HG03571 (cell line): ENCODE measurements around the gene TLNRD1.

Source experiments
- ATAC-seq: cut with Tn5 transposase; IDR thresholded peaks from one replicate; pipeline ENCODE4 v1.9.1; 2021; ENCODE audit not compliant: unreplicated experiment

TLNRD1 gene

DNA sequence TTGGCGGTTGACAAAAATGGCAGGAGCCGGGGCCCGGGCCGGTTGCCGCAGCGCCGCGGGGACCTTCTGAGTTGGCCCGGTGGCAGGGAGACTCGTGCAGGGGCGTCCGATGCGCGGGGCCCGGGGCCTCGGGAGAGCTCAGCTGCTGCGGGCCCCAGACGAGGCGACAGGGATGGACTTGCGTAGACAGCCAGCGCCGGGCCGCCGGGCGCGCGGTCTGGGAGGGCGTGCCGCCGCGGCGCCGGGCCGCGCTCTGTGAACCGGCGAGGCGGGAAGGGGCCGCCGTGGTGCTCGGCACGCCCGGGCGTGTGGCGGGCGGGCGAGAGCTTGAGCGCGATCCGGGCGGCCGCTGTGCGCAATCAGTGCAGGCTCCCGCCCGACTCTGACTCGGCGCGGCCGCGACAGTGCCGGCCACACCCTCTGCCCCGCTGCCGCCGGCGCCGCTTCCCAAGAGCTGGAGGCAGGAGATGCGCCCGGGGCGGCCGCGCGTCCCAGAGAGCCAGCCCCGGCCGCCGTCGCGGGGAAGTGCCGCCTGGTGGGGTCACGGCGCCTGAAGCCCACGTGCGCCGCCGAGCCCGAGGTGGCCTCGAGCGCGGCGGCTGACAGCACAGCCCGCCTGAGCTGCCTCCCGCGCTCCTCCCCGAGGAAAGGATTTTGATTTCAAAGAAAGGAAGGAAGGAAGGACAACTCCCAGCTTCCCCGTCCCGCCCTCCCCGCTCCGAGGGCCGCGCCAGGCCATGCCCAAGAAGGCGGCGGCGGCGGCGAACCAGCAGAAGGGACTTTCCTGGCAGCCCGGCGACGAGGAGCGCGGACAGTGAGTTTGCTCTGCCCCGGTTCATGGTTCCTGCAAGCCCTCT is 657 bp downstream of the TLNRD1 start:
- peak; percentile 29 for ATAC-seq

DNA sequence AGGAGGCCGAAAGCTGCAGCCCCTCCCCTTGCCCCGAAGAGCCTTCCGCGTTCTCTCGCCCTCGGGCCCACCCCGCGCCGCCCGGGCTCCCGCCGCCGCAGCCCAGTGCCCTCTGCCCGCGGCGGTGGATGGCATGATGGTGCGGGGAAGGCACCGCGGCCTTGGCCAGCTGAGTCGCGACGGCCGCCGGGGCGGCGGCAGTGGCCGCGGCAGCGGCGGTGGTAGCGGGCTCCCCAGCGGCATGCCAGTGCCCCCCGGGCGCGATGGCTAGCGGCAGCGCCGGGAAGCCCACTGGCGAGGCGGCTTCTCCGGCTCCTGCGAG is 1.2 kb downstream of the TLNRD1 start:
- ATAC-seq: no peak

DNA sequence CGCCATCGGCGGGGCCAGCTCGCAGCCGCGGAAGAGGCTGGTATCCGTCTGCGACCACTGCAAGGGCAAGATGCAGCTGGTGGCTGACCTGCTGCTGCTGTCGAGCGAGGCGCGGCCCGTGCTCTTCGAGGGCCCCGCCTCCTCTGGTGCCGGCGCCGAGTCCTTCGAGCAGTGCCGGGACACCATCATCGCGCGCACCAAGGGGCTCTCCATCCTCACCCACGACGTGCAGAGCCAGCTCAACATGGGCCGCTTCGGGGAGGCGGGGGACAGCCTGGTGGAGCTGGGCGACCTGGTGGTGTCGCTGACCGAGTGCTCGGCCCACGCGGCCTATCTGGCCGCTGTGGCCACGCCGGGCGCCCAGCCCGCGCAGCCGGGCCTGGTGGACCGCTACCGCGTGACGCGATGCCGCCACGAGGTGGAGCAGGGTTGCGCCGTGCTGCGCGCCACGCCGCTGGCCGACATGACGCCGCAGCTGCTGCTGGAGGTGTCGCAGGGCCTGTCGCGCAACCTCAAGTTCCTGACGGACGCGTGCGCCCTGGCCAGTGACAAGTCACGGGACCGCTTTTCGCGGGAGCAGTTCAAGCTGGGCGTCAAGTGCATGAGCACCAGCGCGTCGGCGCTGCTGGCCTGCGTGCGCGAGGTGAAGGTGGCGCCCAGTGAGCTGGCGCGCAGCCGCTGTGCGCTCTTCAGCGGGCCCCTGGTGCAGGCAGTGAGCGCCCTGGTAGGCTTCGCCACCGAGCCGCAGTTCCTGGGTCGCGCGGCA is 1.8 kb downstream of the TLNRD1 start:
- no peak for ATAC-seq

DNA sequence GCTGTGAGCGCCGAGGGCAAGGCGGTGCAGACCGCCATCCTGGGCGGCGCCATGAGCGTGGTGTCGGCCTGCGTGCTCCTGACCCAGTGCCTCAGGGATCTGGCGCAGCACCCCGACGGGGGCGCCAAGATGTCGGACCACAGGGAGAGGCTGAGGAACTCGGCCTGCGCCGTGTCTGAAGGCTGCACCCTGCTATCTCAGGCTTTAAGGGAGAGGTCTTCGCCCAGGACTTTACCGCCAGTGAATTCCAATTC is 2.3 kb downstream of the TLNRD1 start:
- no peak for ATAC-seq

DNA sequence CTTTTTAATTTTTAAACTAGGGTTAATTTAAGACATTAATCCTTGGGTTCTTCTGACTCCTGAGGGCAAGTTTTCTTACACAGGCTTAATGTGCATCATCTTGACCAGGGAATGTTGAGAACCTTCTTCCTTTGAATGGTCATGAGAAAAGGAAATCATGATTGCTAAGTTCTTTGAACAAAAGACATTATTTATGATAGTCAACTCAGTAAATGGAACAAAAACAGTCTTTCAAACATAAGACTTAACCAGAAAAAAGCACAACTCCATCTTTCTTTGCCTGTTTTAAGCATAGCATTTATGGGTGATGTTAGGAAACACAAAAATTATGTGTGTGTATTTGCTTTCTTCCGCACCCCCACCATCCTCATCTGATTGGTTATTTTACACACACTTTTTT is 5.4 kb downstream of the TLNRD1 start:
- no peak for ATAC-seq

DNA sequence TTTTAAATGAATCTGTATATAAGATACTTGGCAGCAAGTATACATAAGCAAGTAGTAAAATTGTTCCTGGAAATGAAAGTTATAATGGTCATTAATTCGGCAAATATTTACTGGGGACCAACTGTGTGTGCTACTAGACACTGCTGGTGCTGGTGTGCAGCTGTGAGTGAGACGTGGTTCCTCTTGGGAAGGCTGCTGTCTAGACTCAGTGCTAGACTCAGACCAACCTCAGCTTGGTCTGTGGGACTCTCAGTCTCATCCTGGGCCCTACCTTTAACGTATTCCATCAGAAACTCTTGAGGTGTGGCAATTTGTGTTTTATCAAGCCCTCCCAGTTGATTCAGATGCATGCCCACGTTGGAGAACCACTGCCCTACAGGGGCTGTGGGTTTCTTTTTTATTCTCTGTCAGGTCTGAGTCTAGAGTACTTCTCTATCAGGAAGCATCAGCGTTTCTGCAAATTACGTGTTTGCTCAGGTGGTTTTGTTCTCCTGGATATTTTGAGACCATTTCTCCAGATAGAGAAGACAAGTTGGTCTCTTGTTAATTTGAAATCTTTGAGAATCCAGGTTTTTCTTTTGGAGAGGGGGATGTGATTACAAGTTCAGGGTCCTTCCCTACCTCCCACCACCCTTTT is 6.8 kb downstream of the TLNRD1 start:
- no peak for ATAC-seq

DNA sequence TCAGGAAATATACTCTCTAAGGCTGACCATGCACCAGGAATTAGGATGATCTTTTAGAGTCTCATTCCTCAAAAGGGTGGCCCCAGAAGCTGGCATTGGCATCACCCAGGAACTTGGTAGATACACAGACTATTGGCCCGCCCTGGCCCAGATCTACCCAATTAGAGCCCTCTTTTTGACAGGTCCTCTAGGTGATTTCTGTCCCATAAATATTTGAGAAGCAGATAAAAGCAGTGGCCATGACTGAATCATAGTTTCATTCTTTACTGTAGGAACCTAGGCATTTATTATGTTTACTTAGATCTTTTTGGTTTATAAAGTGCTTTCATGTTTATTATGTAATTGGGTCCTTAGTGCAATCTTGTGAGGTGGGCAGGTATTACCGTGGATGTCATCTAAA is 7.6 kb downstream of the TLNRD1 start:
- ATAC-seq: no peak

DNA sequence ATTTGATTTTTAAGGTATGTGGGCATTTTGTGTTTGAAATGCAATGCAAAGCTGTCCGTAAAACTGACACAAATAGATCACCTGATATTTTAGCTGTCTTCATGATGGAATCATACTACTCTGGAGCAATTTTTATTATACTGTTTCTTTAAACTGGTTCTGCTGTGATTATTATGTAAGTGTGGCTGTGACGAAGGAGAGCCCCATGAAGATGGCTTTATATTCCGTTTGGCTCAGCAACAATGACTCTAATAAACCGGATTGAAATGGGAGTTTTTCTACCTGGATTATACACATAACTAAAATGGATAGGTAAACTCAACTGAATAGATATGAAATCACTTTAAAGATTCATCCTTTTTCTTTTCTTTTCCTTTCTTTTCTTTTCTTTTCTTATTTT is 9.4 kb downstream of the TLNRD1 start:
- no peak for ATAC-seq

DNA sequence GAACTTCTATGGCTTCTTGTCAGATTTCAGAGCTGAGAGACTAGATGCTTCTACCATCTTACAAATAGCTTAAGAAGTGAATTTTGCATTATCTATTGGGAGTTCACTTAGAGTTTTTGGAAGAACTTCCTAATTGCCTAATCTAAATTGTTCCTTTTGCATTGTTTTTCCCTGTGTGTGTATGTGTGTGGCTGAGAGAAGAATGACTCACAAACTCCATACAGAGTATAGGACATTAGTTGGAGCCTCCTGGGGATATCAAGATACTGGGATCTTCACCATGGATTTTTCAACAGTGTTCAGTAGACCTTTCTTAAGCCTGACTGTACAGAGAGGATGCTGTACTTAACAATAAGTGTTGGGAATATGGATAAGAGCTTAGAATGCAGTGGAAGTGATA is 10.9 kb downstream of the TLNRD1 start:
- ATAC-seq: no peak

DNA sequence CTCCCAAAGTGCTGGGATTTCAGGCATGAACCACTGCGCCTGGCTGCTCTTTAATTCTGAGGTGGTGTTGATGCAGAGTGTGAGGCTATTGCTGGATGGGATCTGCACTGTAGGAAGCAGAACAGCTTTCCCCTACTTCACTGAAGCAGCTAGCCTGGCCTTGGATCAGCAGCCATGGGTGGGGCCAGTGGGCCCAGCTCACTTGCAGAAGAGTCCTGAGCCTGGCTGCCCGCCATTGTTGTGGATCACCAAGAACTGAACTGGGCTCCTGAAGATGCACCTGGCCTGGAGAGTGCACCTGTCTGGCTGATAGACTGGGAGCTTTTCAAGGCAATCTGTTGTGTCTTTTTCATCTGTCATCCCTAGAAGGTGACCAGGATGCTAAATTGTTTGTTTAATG is 11.9 kb downstream of the TLNRD1 start:
- no peak for ATAC-seq

DNA sequence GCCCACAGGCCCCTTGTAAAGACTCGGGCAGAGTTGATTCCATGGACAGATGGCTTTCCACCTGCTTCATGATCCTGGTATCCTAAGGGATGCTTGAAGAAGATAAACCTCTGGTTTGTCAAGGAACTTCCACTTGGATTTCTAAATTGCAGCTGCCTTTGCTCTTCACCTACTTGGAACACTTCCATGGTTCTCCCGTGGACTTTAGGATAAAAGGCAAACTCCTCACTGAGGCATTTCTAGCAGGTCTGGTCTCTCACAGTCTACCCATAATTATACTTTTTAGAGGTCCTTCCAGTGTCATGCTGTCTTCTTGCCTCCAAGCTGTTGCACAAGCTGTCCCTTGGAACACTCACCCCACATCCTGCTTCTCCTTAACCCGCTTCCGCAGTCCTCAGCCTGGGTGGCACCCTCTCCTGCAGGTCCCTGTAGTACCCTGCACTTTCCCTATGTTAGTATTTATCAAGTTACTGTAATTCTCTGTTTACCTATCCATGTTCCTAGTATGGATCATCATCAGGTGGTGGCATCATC is 12.7 kb downstream of the TLNRD1 start:
- no peak for ATAC-seq

DNA sequence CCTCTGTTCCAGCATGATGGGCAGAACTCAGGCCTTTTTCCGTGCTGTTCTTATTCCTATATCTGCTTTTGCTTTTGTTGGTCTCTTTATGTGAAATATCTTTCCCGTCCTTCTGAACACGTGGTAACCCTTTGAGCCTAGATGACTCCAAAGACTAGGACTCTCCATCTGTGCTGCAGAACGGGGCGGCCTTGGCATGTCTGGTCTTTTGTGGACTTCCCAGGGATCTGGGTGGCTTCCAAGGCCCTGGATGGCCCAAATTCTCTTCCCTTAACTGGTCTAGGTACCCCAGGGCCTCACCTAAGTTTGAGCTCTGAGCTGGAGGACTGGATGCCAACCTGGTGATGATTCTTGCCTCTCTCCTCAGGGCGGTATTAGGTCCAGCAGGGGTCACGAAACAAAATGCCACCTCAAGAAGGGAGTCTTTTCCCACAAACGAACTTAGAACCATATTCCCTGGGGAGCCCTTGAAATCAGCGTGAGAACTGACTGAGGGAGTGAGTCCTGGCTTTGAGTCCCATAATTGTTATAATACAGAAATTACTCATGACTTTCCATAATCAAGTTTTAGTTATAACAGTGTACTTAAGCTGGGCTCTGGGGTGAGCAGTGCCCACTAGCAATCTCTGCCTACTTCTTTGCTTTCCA is 13.8 kb downstream of the TLNRD1 start:
- no peak for ATAC-seq

DNA sequence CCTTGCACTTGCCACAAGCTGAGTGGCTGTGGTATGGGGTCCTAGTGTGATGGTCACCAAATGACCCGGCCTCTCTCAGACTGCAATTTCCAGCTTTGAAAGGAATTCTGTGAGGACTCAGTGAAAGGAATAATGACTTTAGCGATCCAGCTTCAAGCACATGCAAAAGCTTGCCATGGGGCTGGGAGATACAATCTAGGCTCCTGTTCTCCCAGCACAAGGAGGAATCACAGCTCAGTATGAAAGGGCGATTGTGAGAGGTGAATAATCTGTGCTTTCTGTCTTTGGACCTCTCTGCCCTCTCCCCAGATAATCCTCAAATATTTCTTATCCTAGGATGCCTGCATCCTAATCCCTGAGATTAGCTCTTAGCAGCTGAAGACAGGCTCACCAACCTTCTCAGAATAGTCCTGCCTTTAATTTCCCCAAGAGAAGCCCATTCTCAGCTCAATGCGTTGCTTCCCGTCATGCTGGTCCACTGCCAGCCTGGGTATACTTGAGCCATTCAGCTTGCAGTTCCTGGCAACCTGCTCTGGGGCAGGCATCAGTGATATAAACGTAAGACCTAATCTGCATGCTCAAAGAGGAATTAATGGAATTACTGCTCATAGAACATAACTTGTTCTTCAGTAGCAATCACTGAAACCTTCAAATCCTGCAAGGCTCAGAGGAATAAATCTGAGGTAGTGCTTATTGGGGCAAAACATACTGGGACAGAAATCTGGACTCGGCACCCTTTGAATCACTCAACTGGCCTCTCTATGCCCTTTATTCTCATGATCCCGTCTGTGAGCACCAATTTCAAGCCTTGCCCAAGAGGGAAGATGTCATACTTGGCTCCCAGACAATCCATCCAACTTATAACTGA is 15.1 kb downstream of the TLNRD1 start:
- no peak for ATAC-seq

DNA sequence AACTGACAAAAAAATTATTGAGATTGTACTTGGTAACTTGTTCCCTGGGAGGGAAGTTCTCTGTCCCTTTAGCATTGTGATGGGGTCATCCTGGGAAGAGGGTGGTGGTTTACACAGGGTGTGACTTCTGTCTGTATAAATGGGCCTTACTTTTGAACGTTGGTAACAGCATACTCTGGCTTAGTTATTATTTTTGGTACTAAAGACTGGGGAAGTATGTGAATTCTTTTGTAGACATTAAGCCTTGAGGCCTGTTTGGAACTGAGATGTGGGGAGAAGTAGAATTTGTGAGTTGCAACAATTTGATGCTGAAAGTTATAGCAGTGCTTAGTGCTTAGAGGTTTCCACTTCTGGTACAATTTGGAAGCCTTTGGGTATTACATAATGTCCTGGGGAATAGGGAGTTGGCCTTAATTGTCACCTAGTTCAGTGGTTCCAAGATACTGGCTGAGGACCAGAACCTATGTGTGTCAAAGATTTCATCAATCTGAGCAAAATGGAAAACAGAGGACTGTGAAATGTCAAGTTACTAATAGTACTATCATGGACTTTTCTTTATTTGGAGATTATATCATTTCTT is 15.9 kb downstream of the TLNRD1 start:
- no peak for ATAC-seq

DNA sequence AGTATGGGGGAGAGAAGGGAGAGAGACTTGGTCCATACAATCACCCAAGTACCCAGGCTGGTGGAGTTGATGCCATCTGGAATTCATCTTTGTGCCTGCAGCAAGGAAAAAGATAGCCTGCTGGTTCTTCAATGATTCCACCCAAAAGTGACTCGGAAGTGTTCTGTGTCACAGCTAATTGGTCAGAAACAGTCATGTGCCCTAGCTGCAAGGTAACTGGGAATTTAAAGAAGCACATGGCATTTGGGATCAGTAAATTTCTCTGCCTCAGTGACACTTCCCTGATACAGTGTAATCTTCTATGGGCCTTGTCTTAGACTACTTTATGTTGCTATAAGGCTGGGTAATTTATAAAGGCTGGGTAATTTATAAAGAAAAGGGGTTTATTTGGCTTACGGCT is 17.5 kb downstream of the TLNRD1 start:
- ATAC-seq: no peak

DNA sequence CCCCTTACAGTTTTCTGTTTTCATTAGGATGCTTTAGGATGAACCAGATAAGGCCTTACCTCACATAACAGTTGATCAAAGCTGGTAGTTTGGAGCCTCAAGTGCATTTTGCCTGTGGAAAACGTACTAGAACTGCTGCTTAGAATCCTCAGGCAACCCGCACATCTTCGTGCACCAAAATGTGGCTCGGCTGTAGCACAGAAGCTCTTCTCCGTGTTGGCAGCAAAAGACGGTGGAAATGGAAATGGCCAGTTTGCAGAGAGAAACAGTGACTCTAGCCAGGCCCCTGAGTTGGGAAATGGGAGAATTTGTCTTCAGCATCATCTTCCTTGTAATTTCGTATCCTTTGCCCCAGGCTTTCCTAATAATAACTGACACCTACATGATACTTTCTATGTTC is 20.6 kb downstream of the TLNRD1 start:
- no peak for ATAC-seq

DNA sequence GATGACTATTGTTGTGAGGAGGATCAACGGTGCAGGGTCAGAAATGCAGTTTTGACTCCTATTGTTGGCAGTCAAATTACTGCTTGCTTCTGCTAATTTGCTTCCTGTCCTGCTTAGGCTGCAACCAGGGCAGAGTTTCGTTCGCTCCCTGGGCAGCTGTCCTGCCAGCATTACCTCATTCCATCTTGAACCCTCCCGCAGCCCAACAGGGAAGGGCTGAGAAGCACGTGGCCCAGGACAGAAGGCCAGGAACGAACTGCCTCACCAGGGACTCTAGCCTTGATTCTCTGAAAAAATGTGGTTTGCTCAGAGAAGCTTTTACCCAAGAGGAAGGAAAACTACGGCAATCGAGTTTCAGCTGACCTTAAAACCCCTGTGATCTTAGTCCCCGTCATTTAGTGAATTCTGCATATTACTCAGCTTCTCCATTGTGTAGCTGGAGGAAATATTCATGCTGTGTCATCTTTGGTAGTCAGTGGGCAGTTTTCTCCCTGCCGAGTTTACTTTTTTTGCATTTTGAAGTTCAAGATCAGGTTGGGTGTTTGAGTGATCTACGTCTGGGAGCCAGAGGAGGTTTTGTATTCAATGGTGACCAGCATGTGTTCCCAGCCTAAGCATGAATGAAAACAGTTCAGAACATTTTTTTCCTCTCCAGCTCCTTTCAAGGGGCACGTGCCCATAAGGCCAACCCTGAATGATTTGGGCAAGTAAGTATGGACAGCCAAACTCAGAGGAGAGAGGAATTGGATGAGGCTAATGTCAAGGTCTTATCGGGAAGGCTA is 23.0 kb downstream of the TLNRD1 start:
- ATAC-seq: peak; percentile 90

DNA sequence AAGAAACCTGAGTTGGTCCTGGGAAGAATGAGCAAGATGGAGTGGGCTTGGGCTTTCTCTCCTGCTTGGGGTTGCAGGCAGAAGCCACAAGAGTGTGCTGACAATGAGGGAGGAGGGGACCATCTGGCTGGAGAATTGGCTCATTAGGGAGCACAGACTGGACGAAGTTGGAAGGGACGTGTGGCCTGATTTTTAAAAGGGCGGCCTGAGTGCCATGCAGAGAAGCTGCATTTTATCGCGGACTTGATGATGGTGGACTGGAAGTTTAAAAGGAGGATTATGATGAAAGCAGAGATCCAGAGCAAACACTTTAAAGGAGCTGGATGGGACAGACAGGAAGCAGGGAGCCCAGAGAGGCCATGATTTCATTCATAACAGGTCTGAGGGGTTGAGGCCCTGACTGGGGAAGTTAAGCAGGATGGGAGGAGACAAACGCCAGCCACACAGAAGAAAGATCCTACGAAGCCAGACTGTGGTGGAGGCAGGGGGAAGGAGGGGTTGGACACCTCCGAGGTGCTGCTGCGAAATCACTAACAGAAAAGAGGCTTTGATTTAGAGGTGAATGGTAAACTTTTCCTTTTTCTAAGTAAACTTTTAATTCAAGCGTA is 23.6 kb downstream of the TLNRD1 start:
- ATAC-seq: no peak

DNA sequence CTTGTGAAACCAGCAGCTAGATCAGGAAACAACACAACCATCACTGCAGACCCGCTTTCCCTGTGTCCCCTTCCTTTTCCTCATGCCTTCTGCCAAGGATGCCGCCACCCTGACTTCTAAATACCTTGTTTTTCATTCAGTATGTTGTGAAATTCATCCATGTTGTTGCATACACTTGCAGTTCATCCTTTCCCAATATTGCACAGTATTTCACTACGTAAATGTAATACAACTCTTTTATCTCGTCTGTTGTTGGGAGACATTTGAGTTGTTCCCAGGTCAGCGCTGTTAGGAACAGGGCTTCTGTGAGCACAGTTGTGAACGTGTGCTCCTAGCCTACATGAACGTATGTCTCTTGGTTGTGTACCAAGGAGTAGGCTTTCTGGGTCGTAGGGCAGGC is 24.2 kb downstream of the TLNRD1 start:
- ATAC-seq: no peak
